ENCODE measurements around the gene CTNNAL1.
"Not testable (repeated sequence)": the region's sequence is repeated elsewhere in the genome, so short reads cannot be mapped to it uniquely, and the experiment has no call there.

The CTNNAL1 gene

DNA sequence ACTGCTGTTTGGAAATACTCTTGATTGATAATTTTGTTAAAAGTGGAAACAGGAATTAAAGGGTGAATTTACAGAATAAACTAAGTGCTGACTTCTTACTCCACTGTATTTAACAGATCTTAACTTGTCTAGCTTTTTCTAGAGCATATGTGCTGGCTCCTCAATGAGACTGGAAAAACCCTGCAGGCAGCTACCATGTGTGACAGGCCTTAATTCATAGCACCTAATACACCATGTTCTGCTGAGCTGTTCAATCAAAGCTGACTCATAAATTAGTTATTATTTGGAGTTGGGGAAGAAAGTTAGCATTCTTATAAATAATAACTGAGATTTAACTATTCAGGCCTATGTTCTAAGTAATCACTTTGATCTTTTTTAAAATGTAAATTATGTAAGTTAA lies 29.4 kb downstream of the CTNNAL1 start:
- no peak for DNase-seq (ENCODE audit: low read depth in 2 of 2)

DNA sequence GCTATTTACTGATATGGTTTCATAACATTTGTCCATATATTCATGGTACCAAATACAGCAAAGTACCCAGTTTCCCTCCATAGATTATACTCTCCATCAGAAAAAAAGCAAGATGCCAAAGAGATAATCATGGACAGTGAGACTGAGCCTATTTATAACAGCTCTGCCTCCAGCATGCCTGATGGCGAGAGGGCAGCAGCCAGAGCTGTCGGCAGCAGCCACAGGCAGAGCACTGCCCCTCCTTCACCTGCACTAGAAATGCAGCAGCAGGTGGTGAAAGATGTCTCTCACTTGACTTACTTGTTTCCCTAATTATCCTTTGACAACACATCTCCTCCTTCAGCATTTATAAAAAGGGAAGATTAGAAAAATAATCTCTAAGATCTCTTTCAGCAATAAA lies 32.4 kb downstream of the CTNNAL1 start:
- no peak for DNase-seq (ENCODE audit: low read depth in 2 of 2)

DNA sequence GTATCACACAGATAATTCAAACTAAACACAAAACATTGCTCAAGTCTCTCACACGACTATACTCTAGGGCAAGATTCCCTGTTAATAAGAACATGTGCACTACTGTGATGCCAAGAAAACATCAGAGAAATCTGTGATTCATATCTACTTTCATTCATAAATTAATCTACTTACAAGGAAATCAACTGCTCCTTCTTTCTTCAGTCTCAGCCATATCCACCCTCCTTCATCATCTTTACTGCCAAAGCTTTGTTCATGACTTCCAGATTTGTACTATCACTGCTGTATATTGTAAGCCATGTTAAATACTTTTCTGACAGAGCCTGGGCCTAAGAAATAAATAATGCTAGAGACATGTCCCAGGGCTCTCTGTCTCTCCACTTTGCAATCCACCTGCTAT lies 35.1 kb downstream of the CTNNAL1 start:
- no peak for DNase-seq (ENCODE audit: low read depth in 2 of 2)

DNA sequence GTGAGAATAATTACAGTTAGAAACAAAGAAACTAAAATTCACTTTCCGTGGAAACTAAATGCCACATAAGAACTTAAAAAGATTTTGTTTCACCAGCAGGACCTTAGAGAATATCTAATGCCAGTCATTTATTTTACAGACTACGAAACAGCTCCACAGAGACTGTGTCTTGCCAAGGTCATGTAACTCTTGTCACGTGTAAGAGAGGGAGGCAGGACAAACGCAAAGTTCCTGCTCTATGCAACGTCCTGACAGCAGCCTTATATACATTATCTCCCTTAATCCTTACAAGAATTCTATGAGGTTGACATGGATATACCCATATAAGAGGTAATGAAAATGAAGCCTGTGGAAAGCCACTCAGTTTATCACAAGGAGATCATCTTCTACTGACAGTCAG lies 39.4 kb downstream of the CTNNAL1 start:
- no peak for DNase-seq (ENCODE audit: low read depth in 2 of 2)

GRCh38 chr9:108972626-108973209 lies 40.6 kb downstream of the CTNNAL1 start:
- DNase-seq (ENCODE audit: low read depth in 2 of 2) = no peak

- no peak for DNase-seq (ENCODE audit: low read depth in 2 of 2)
Observed at GRCh38 chr9:108972186-108972585, 41.1 kb downstream of the CTNNAL1 start.

DNA sequence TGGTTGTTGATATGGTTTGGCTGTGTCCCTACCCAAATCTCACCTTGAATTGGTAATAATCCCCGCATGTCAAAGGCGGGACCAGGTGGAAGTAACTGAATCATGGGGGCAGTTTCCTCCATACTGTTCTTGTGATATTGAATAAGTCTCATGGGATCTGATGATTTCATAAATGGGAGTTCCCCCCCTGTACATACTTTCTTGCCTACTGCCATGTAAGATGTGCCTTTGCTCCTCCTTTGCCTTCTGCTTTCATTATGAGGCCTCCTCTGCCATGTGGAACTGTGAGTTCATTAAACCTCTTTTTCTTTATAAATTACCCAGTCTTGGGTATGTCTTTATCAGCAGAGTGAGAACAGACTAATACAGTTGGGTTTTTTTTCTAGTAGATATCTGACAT lies 41.9 kb downstream of the CTNNAL1 start:
- DNase-seq (ENCODE audit: low read depth in 2 of 2) = not testable (repeated sequence)

- DNase-seq (ENCODE audit: low read depth in 2 of 2) = no peak
Observed at GRCh38 chr9:108967916-108968315, 45.4 kb downstream of the CTNNAL1 start.

DNA sequence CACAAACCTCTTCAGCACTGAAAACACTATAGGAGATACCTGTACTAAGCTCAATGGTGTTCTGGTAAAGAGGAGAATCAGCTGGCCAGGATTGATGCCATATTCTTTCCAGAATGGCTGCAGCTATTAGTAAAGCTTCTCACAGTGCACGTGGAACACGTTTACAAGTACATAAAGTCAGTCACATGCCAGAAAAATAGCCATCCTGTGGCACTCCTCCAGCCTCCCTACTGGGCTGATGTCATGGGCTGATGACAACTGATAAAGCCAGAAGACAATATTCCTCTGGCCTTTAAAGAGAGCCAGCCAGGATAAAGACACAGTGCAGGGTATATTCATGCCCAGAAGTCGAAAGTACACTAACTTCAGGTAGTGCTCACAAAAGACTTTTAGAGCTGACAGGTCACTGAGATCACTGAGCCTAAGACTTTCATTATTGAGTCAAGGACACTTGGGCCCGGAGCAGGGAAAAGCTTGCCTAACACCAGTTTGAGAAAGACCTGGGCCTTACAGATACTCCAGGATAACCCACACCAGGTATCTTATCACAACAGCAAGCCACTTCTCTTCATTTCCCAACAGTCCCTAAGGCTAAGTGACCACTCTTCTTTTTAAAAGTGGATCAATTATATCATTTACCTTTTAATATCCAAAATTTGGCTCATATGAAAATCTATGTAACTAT lies 49.7 kb downstream of the CTNNAL1 start:
- no peak for DNase-seq (ENCODE audit: low read depth in 2 of 2)

- DNase-seq (ENCODE audit: low read depth in 2 of 2) = no peak
Observed at GRCh38 chr9:108961151-108961550, 52.1 kb downstream of the CTNNAL1 start.

GRCh38 chr9:108960331-108960730 lies 53.0 kb downstream of the CTNNAL1 start:
- no peak for DNase-seq (ENCODE audit: low read depth in 2 of 2)

DNA sequence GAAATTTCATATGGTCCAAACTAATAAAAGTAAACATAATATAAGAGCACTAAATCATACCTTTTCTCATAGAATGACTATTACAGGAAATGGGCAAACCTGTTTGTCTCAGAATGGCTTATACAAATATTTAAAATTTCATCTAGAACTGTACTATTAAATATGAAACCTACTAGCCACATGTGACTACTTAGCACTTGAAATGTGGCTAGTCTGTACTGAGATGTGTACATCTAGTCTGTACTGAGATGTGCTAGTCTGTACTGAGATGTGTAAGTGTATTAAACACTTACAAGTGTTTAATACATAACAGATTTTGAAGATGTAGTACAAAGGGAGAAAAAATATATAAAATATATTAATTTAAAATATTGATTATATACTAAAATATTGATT lies 56.7 kb downstream of the CTNNAL1 start:
- no peak for DNase-seq (ENCODE audit: low read depth in 2 of 2)

DNA sequence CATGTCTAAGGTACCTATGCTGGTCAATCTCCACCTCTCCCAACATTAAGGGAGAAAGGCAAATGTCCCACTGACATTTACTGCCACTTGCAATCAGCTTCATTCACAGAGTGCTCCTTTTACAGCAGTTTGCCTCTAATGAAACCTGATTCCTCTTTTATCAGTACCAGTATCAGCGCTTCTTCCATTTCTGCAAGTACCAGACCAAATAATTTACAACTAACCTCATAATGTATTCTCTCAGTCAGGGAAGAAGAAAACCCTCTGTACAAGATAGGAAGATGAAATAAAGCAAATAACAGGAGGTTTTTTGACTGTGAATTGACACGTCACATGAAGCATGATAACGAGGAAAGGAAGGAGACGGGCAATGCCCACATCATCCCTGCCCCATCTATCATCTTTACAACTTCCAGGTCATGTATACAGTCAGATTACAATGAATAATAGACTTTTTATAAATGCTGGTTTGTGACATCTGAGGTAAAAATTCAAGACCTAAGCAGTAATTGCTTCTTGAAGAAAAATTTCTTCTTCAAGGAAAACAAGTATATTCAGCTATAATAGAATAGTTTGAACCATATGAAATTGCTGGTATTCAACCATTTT lies 57.2 kb downstream of the CTNNAL1 start:
- DNase-seq (ENCODE audit: low read depth in 2 of 2) = no peak

DNA sequence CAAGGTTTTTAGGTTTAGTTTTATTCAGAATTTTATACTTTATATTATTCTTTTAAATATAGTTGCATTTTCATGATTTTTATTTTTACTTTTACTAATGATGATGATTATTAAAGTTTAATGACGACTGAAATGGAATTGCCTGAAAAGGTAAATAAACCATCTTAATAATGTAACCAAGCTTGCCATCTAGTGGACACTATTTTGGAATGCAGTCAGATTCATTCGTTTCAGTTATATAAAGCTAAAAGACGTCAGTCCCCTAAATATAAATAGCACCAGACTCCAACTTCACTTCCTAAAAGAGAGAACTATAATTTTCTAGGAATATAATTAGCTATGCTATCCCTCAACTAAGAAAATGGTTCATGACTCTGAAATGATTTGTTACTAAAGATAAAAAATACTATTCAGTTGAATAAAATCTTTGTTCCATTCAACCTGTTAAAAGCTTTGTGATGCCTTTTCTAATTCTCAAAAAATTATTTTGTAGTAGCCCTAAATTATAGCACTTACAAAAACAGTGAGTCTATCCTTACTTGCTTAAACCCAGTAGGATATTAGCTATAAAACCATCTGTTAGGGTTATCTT lies 59.2 kb downstream of the CTNNAL1 start:
- DNase-seq (ENCODE audit: low read depth in 2 of 2) = no peak

- no peak for DNase-seq (ENCODE audit: low read depth in 2 of 2)
Observed at GRCh38 chr9:108951578-108951977, 61.7 kb downstream of the CTNNAL1 start.

GRCh38 chr9:108950168-108950567 lies 63.1 kb downstream of the CTNNAL1 start:
- no peak for DNase-seq (ENCODE audit: low read depth in 2 of 2)

DNA sequence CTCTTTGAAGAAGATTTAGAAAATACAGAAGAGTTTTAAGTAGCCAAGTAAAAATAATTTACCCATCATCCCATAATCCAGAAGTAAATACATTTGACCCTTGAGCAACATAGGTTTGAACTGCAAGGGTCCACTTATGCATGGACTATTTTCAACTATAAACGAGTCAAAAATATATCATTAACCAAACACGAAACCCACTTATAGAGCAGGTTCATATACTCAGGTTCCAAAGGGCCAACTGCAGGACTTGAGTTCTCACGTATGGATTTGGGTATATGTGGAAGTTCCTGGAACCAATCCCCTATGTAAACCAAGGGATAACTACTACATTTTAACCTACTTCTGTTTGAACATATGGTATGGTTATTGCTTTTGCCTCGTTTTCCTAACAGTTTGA lies 73.3 kb downstream of the CTNNAL1 start:
- no peak for DNase-seq (ENCODE audit: low read depth in 2 of 2)

DNA sequence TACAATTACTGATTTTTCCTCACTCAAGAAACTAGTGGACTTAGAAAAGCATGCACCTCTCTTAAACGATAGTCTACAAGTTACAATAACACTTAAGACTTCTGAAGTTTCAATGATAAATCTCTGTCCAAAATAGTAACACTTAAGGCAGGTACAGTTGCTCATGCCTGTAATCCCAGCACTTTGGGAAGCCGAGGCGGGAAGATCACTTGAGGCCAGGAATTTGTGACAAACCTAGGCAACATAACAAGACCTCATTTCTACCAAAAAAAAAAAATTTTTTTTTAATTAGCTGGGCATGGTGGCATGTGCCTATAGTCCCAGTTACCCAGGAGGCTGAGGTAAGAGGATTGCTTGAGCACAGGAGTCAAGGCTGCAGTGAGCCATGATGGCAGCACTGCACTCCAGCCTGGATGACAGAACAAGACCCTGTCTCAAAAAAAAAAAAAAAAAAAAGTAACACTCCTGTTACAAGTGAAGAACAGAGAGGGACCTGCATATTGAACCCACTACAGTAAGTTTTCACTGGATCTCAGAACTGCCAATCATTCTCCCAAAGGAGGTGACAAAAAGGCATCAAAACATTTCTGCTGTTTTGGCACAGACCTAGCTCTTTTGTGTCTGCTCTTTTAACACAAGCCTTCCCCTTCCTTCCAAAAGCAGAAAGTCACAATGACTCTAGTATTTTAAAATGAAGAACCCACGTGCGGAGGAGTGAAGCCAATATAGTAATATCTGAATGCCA lies 75.6 kb downstream of the CTNNAL1 start:
- DNase-seq (ENCODE audit: low read depth in 2 of 2) = no peak

GRCh38 chr9:108934323-108934893 lies 78.9 kb downstream of the CTNNAL1 start, which contains the start of gene ABITRAM:
Gene ABITRAM, plus strand, starts transcription at chr9:108934400. Its CDS starts 87 bp downstream, at chr9:108934487.
- DNase-seq (ENCODE audit: low read depth in 2 of 2) = peak; percentile 45 to 66

DNA sequence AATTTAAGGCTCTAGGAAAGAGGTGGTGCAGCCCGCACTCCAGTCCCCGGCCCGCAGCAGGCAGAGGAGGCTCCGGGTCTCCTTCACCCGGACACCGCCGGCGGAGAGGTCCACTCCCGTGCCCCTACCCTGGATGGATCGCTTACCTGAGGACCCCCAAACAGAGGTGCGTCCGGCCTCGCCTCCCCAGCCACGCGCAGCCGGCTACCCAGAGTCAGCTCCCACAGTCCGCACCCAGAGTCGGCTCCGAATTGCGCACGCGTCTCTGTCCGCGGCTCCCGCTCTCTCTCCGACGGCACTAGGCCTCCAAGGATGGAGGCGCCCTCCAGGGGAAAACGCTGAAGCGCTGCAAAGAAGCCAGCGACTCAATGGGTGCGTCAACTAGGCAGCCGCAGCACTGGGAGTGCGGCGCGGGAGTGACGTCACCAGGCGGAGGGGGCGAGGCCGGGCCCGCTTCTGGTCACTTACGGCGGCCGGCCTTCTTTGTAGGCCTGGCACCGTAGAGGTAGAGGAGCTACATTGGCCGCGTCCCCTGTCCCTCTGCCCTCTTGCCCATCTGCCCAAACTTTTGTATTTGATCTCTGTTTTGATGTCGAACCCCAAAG lies 79.5 kb downstream of the CTNNAL1 start, which contains the start of gene ELP1:
Gene ELP1 (minus strand): TSS at position 407 of the 605 bp plus-strand sequence. CDS start 2,978 bp downstream, outside the sequence.
- DNase-seq (ENCODE audit: low read depth in 2 of 2) = peak; percentile 82 to 88

- DNase-seq (ENCODE audit: low read depth in 2 of 2) = no peak
Observed at GRCh38 chr9:108933231-108933717, 80.0 kb downstream of the CTNNAL1 start.

Measured in stimulated activated CD4-positive, alpha-beta T cell treated with anti-CD3 and anti-CD28 coated beads, Interleukin-12 subunit alpha, Interleukin-12 subunit beta, amount 100 ng/mL, for 24 hours (primary cell).